Measurements from ENCODE around the gene ASTN1. TPM values are rescaled to one million over a fixed set of nuclear protein-coding genes. Genes with fewer than 3 reads are reported as not detected.

ASTN1 gene
- total RNA-seq, 1 experiment from 2014 or later = 0.05 TPM

- no peak overlapping the region for H3K27ac ChIP-seq (ENCODE audit: low read length)
- POLR2A ChIA-PET = no interaction called here
- in situ Hi-C loops (cut with HindIII; ENCODE audit: low pct_unique_long_range_greater_than_20kb, low sequenced_read_pairs) = no loop called here
- no peak overlapping the region for H3K4me3 ChIP-seq (ENCODE audit: low read depth in 2 of 2, low read length in 2 of 2)
- no peak for DNase-seq (ENCODE audit: low read depth, low spot score)
- no TSS peak for BruUV-seq (replicated peaks)
- intact Hi-C loops (cut with micrococcal nuclease; ENCODE audit: unreplicated experiment) = no loop called here
- no peaks in the 10 kb centered on the region for H3K9me3 ChIP-seq (ENCODE audit: control insufficient read depth, insufficient read depth, low read depth, low read length)
- CTCF ChIA-PET = no interaction called here
- TF ChIP-seq TCF7L2 (IDR thresholded peaks at IDR 0.05; ENCODE audit: low read depth, low read length) (no peak), SIN3A (IDR thresholded peaks at IDR 0.05; ENCODE audit: borderline replicate concordance, insufficient read depth, low read depth, low read length) (no peak), REST (IDR thresholded peaks at IDR 0.05; ENCODE audit: insufficient read depth in 1 of 2, low read depth in 2 of 2, low read length in 1 of 2) (no peak), CTCF (IDR thresholded peaks at IDR 0.05) (no peak), POLR2AphosphoS5 (IDR thresholded peaks at IDR 0.05; ENCODE audit: low read depth, low read length) (no peak)
- no peaks in the 10 kb centered on the region for H3K36me3 ChIP-seq (ENCODE audit: control insufficient read depth, insufficient read depth, low read length)
- no peak for ATAC-seq
- H3K27me3 ChIP-seq (ENCODE audit: control insufficient read depth, insufficient read depth, low read length) = no peaks in the 10 kb centered on the region; the same call in 1 of the 2 replicates
- no peaks in the 10 kb centered on the region for H3K4me1 ChIP-seq (ENCODE audit: control insufficient read depth, insufficient read depth, low read length)
These were observed 32.4 kb downstream of the ASTN1 start for GRCh38 chr1:177132141-177132540.

- no TSS peak for BruUV-seq (replicated peaks)
- H3K4me3 ChIP-seq (ENCODE audit: low read depth in 2 of 2, low read length in 2 of 2) = no peak overlapping the region
- POLR2A ChIA-PET = no interaction called here
- no peak for TF ChIP-seq SIN3A (IDR thresholded peaks at IDR 0.05; ENCODE audit: borderline replicate concordance, insufficient read depth, low read depth, low read length)
- TF ChIP-seq REST (IDR thresholded peaks at IDR 0.05; ENCODE audit: insufficient read depth in 1 of 2, low read depth in 2 of 2, low read length in 1 of 2) = no peak
- no peak for TF ChIP-seq TCF7L2 (IDR thresholded peaks at IDR 0.05; ENCODE audit: low read depth, low read length)
- TF ChIP-seq CTCF (IDR thresholded peaks at IDR 0.05) = no peak
- TF ChIP-seq POLR2AphosphoS5 (IDR thresholded peaks at IDR 0.05; ENCODE audit: low read depth, low read length) = no peak
- no peaks in the 10 kb centered on the region for H3K9me3 ChIP-seq (ENCODE audit: control insufficient read depth, insufficient read depth, low read depth, low read length)
- H3K27me3 ChIP-seq (ENCODE audit: control insufficient read depth, insufficient read depth, low read length) = no peaks in the 10 kb centered on the region; the same call in 1 of the 2 replicates
- no peaks in the 10 kb centered on the region for H3K36me3 ChIP-seq (ENCODE audit: control insufficient read depth, insufficient read depth, low read length)
- intact Hi-C loops (cut with micrococcal nuclease; ENCODE audit: unreplicated experiment) (no loop called here), in situ Hi-C loops (cut with HindIII; ENCODE audit: low pct_unique_long_range_greater_than_20kb, low sequenced_read_pairs) (no loop called here)
- no peak overlapping the region for H3K27ac ChIP-seq (ENCODE audit: low read length)
- ATAC-seq = no peak
- CTCF ChIA-PET = no interaction called here
- no peak for DNase-seq (ENCODE audit: low read depth, low spot score)
- H3K4me1 ChIP-seq (ENCODE audit: control insufficient read depth, insufficient read depth, low read length) = no peaks in the 10 kb centered on the region
These were observed 32.8 kb downstream of the ASTN1 start for GRCh38 chr1:177131723-177132122.

All from Panc1 (cell line).